NK-92 (cell line): Measurements from ENCODE around the gene BANK1.

Experiments used
- DNase-seq: peaks from one replicate; lab custom pipeline; 2025; ENCODE audit not compliant: unreplicated experiment; lab: John Stamatoyannopoulos, UW

Gene BANK1

DNA sequence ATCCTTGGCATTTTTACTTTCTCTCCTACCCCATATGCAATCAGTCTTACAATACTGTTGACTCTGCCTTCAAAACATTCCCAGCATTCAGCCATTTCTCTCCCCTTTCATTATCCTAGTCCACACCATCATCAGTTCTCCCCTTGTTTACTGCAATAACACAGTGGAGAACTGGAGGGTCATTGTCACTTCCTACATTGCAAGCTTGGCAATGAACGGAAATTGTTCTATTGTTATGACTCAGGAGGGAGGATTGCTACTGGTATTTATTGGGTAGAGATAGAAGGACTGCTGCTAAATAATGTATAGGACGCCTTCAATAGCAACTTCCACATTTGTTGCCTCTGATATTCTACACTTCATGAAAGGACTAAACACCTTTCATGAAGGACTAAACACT is 231.8 kb downstream of the BANK1 start:
- DNase-seq = no peak

GRCh38 chr4:102027961-102028360 is 237.4 kb downstream of the BANK1 start:
- no peak for DNase-seq

GRCh38 chr4:102031406-102031805 is 240.9 kb downstream of the BANK1 start:
- DNase-seq = no peak

DNA sequence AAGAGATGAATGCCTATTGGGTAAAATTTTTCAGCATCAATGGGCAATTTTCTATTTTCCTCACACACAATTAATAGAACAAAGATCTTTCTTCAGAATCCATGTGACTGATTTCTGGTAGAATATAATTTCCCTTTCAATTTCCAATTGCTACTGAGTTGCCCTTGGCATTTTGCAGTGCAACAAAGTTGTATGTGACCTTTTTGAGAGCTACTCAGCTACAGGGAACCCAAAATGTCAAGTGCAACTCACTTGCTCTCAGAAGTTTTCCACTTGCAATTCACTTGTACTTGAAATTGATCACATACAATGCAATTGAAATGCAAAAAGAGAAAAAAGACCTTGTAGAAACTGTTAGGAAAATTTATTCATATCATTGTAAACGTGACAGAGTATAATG is 245.5 kb downstream of the BANK1 start:
- DNase-seq = no peak

DNA sequence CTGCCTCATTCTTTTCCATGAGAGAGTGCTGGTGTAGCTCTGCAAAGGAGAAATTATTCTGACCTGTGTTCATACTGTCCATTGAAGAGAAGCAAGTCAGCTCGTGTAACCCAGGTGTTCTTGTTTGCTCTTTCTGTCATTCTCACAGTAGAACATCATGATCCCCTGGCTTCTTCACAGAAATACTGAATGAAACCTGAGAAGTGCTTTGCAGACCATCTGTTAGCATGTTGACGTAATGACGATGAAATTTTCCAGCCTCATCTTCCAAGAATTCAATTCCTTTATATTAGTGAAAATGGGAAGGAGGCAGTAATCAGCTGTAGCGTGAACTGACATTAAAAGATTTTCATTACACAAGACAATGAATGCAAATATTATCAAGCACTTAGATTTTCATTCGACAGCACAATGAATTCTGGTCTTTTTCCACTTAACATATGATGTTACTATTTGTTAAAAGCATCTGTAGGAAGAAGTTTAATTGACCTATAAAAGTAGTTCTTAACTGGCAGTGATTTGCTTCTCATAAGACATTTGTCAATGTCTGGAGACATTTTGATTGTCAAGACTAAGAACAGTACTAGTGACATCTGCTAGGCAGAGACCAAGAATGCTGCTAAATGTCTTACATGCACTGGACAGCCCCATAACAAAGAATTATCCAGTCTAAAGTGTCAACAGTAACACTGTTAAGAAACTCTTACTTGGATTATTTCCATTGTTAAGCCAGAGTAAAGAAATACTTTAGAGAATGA is 246.3 kb downstream of the BANK1 start:
- no peak for DNase-seq

- DNase-seq = no peak
Observed at GRCh38 chr4:102037566-102037965, 247.0 kb downstream of the BANK1 start.

DNA sequence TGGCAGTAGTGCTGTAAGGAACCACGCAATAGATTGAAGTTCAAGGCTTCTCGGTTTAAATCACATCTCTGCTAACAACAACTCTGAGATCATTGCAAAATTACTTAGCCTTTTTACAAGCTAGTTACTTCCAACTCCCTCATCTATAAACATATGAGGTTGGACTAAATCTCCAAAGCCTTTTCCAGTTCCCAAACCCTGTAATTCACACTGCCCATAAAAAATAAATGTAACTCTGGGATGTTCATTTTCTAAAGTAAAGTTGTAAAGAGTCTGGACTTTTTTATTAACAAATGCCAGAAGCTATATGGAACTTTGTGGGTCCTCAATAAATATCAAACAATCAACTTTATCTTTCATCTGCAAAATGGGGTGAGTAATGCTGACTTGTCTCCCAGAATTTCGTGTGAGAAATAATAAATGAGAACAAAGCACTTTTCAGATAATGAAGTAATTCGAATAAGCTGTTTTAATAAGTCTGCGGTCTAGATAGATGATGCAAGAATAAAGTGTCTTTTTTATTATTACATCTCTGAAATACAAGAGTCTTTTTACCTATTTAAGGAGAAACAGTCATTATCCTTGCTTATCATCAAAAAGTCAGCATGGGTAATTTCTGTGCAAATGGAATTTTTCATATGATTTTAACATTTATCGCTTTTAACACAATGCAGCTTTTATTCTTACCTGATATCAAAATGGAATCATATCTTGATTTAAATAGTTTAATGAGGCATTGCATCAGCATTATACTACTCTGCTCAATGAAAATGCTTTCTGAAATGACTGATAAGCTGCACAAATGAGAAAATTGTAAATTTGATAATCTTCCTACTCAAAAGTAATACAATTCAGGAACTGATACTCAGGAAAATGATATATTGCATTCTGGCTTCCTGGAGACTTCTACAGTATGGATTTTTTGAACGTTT is 252.6 kb downstream of the BANK1 start:
- no peak for DNase-seq

GRCh38 chr4:102047616-102048015 is 257.1 kb downstream of the BANK1 start:
- DNase-seq = no peak

- no peak for DNase-seq
Observed at GRCh38 chr4:102055805-102056204, 265.3 kb downstream of the BANK1 start.

DNA sequence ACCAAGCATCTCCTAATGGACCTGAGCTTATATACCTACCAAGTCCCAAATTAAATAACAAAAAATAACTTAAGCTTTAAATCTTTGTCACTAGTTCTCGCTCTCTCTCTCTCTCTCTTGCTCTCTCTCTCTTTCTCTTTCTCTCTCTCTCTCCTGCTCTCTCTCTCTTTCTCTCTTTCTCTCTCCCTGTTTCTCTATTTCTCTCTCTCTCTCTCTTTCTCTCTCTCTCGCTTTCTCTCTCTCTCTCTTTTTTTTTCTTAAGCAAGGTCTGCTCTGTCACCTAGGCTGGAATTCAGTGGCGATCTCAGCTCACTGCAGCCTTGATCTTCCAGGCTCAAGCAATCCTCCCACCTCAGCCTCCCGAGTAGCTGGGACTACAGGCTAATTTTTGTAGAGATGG is 266.6 kb downstream of the BANK1 start:
- DNase-seq = no peak

GRCh38 chr4:102061133-102061532 is 270.6 kb downstream of the BANK1 start:
- no peak for DNase-seq

GRCh38 chr4:102064747-102065442 is 274.4 kb downstream of the BANK1 start:
- no peak for DNase-seq

DNA sequence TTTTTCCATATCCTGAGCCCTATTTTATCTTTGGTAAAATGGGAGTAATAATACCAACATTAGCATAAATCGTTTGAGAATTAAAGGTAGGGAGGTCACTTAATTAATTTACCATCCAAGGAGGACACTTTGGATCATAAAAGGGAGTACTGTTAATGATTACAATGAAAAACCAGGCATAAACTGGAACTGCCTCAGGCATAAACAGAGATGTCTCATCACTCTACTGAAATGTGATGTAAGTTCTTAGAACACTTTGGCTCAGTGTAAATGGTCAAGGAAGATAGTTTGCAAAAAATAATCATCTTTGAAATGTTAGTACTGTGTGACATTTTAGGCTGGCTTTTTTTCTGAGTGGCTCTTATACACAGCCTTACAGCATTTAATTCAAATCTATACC is 286.1 kb downstream of the BANK1 start:
- no peak for DNase-seq

GRCh38 chr4:102080184-102080583 is 289.7 kb downstream of the BANK1 start:
- no peak for DNase-seq

DNA sequence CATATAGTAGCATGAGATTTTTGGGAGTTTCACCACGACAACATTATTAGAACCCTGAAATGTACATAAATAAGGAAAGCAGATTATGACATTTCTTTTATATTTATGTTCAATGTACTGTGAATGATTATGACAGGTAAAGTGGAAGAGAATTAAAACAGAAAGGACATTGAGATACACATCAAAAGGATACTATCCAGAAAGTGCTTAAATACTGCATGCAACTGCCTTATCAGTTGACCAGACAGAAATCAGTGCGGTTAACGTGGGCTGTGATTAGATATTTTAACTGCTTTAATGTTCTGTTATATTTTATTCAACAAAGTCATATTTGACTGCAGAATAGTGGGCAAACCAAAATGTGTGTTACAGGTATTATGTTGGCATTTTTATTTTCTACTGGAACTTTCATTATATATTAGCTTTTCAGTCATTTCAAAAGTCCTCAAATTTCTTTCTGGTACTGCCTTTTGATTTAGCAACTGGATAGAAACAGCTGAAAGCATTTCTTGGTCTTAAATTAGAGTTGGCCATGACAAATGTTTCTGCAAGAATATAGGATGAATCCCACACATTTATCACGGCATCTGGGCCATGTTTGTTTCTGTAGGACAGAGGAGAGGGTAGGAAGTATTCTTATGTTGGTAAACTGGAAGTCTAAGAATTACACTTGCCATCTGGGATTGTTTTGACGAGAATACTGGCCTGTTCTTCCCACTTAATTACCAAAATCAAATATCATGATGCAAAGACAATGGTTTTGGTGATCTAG is 299.5 kb downstream of the BANK1 start:
- no peak for DNase-seq

GRCh38 chr4:102091656-102092055 is 301.1 kb downstream of the BANK1 start:
- DNase-seq = no peak

GRCh38 chr4:102094481-102094880 is 304.0 kb downstream of the BANK1 start:
- no peak for DNase-seq

DNA sequence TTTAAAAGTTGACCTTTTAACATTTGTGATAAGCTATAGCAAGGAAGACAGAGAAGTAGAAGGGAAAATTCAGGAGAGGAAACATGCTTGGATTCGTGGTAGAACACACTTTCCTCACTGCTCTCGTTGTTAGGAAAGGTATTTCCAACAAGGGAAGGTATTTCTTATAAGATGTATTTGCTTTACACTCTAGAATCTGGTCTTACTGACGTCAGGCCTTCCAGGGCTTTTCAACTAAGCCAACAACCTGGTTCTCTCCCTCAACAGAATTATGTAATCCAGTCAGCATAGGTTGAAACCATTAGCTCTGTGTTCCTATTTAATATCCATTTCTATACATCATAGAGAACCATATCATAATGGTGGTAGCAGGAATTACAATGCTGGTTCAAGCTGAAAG is 312.8 kb downstream of the BANK1 start:
- DNase-seq = no peak

GRCh38 chr4:102104278-102104677 is 313.7 kb downstream of the BANK1 start:
- no peak for DNase-seq

- no peak for DNase-seq
Observed at GRCh38 chr4:102105983-102106382, 315.5 kb downstream of the BANK1 start.

DNA sequence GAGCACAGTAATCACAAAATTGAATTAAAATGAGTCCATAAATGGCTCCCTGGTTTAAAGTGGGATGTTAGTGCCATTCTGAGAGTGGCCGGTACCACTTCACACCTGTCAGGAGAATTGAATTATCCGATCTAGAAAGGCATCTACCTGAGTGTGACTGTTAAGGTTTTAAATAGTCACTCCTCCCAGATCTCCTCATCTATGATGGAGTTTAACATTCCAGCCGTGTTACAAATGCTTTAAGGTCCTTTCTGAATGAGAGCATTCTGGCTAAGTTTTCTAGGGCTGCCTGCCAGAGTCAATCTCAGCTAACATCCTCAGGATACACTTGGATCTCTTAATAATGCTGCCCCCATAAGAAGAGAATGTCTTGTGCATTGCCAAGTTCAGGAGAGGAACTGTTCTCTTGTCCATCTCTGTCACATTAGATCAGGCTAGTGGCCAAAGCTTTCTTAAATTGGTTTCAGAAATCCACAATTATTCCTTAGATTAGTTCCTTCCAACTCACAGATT is 323.6 kb downstream of the BANK1 start:
- no peak for DNase-seq
